HG02798 (cell line): ENCODE measurements around the gene VANGL1.

ENCODE experiments used
- ATAC-seq: cut with Tn5 transposase; IDR thresholded peaks from one replicate; pipeline ENCODE4 v1.9.1; 2021; ENCODE audit warnings: mild to moderate bottlenecking; ENCODE audit not compliant: unreplicated experiment, poor library complexity

Gene VANGL1

GRCh38 chr1:115643225-115643624 is 1.5 kb downstream of the VANGL1 start:
- no peak for ATAC-seq

GRCh38 chr1:115643666-115644065 is 1.9 kb downstream of the VANGL1 start:
- ATAC-seq: no peak

- ATAC-seq: no peak
Measured at GRCh38 chr1:115644109-115644508, 2.3 kb downstream of the VANGL1 start.

GRCh38 chr1:115647047-115647446 is 5.3 kb downstream of the VANGL1 start:
- no peak for ATAC-seq

- ATAC-seq: no peak
Measured at GRCh38 chr1:115647507-115647906, 5.7 kb downstream of the VANGL1 start.

GRCh38 chr1:115647919-115648650 is 6.3 kb downstream of the VANGL1 start:
- no peak for ATAC-seq

- ATAC-seq: peak; percentile 88
Measured at GRCh38 chr1:115648717-115649691, 7.2 kb downstream of the VANGL1 start.

GRCh38 chr1:115649964-115650363 is 8.2 kb downstream of the VANGL1 start:
- ATAC-seq: no peak

- ATAC-seq: no peak
Measured at GRCh38 chr1:115650961-115651360, 9.2 kb downstream of the VANGL1 start.

- ATAC-seq: no peak
Measured at GRCh38 chr1:115651391-115651790, 9.6 kb downstream of the VANGL1 start.

GRCh38 chr1:115652236-115652788 is 10.5 kb downstream of the VANGL1 start:
- ATAC-seq: no peak

- ATAC-seq: no peak
Measured at GRCh38 chr1:115654125-115654524, 12.4 kb downstream of the VANGL1 start.

GRCh38 chr1:115654663-115655305 is 13.0 kb downstream of the VANGL1 start:
- no peak for ATAC-seq

GRCh38 chr1:115655306-115655663 is 13.5 kb downstream of the VANGL1 start:
- no peak for ATAC-seq

GRCh38 chr1:115655916-115656315 is 14.1 kb downstream of the VANGL1 start:
- no peak for ATAC-seq

GRCh38 chr1:115656461-115657077 is 14.8 kb downstream of the VANGL1 start:
- ATAC-seq: no peak

GRCh38 chr1:115658646-115659045 is 16.9 kb downstream of the VANGL1 start:
- no peak for ATAC-seq

GRCh38 chr1:115660151-115660550 is 18.4 kb downstream of the VANGL1 start:
- ATAC-seq: no peak

GRCh38 chr1:115661157-115661556 is 19.4 kb downstream of the VANGL1 start:
- no peak for ATAC-seq
